K562 (cell line): ENCODE data around the gene CACNA1A.

Source experiments
- E2F8 ChIP-seq: fragments of 450-650 bp; IDR thresholded peaks from 2 replicates; pipeline ENCODE4 v1.7.1; 2018; ENCODE audit warnings: mild to moderate bottlenecking, low read depth; ENCODE audit not compliant: partially characterized antibody
- ELK1 ChIP-seq: sonication (generic); formaldehyde crosslinking; IDR thresholded peaks from 2 replicates; pipeline ENCODE4 v1.8.1; 2022; ENCODE audit warnings: missing genetic modification reagents
- EZH2 ChIP-seq: IDR thresholded peaks from 2 replicates; pipeline ENCODE4 v1.6.1; 2012; ENCODE audit warnings: low read depth, mild to moderate bottlenecking, inconsistent platforms, low read length, borderline replicate concordance
- JUN ChIP-seq, 2 experiments: sonication (generic) in 1 of 2; formaldehyde crosslinking in 1 of 2; IDR thresholded peaks; 2 replicates each; pipeline versions ENCODE4 v1.6.1 to v1.8.0; 2012 to 2022; ENCODE audit warnings: borderline replicate concordance in 2 of 2, mild to moderate bottlenecking in 2 of 2, improper control_type of control experiment in 1 of 2, low read depth in 1 of 2, low read length in 1 of 2, missing genetic modification reagents in 1 of 2
- POLR2A ChIP-seq: fragments of 450-650 bp; conservative IDR thresholded peaks from 2 replicates; pipeline ENCODE4 v1.6.1; 2016
- POLR2AphosphoS5 ChIP-seq: IDR thresholded peaks from 2 replicates; pipeline ENCODE4 v1.6.1; 2011; ENCODE audit warnings: mild to moderate bottlenecking, low read depth, low read length, moderate library complexity; ENCODE audit not compliant: control insufficient read depth, insufficient read depth
- TARDBP ChIP-seq: fragments of 450-650 bp; IDR thresholded peaks from 2 replicates; pipeline ENCODE4 v1.6.1; 2016
- ZFX ChIP-seq: sonication (generic); formaldehyde crosslinking; IDR thresholded peaks from 2 replicates; pipeline ENCODE4 v1.8.0; 2022; ENCODE audit warnings: mild to moderate bottlenecking, missing genetic modification reagents, moderate library complexity
- ZNF143 ChIP-seq: sonication (generic); formaldehyde crosslinking; IDR thresholded peaks from 2 replicates; pipeline ENCODE4 v1.9.0; 2022; ENCODE audit warnings: mild to moderate bottlenecking, missing genetic modification reagents
- ZNF311 ChIP-seq: fragments of 250-450 bp; sonication (Bioruptor Pico); IDR thresholded peaks from 2 replicates; pipeline ENCODE4 v1.4.0; 2020; ENCODE audit warnings: mild to moderate bottlenecking, moderate library complexity
- TF ChIP-seq, protein P1 (sequence below), 3 experiments: IDR thresholded peaks in 2 of 3; conservative IDR thresholded peaks in 1 of 3; 2 replicates each; pipeline ENCODE4 v1.5.1; 2011 to 2012; ENCODE audit warnings: low read length in 3 of 3, mild to moderate bottlenecking in 3 of 3, control low read depth in 2 of 3, improper control_type of control experiment in 1 of 3, inconsistent platforms in 1 of 3, low read depth in 1 of 3, mixed read lengths in 1 of 3, moderate library complexity in 1 of 3; ENCODE audit not compliant: insufficient read depth in 2 of 3

- TF ChIP-seq POLR2AphosphoS5 = no peak
- no peak for TF ChIP-seq E2F8
- no peak for TF ChIP-seq ELK1 (CRISPR knock-in tag)
- no peak for TF ChIP-seq JUN (IDR thresholded peaks at IDR 0.05; ENCODE audit: borderline replicate concordance, low read depth, low read length)
- TF ChIP-seq JUN (CRISPR knock-in tag; IDR thresholded peaks at IDR 0.05; ENCODE audit: borderline replicate concordance) = no peak
- no peak for TF ChIP-seq TARDBP
- TF ChIP-seq POLR2A = no peak
- TF ChIP-seq EZH2 = no peak
- no peak for TF ChIP-seq ZFX (CRISPR knock-in tag)
- no peak for TF ChIP-seq ZNF143 (CRISPR knock-in tag)
- TF ChIP-seq, protein P1, sequence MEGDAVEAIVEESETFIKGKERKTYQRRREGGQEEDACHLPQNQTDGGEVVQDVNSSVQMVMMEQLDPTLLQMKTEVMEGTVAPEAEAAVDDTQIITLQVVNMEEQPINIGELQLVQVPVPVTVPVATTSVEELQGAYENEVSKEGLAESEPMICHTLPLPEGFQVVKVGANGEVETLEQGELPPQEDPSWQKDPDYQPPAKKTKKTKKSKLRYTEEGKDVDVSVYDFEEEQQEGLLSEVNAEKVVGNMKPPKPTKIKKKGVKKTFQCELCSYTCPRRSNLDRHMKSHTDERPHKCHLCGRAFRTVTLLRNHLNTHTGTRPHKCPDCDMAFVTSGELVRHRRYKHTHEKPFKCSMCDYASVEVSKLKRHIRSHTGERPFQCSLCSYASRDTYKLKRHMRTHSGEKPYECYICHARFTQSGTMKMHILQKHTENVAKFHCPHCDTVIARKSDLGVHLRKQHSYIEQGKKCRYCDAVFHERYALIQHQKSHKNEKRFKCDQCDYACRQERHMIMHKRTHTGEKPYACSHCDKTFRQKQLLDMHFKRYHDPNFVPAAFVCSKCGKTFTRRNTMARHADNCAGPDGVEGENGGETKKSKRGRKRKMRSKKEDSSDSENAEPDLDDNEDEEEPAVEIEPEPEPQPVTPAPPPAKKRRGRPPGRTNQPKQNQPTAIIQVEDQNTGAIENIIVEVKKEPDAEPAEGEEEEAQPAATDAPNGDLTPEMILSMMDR (IDR thresholded peaks at IDR 0.05 in 2 of 3, conservative IDR thresholded peaks at IDR 0.05 in 1 of 3; ENCODE audit: insufficient read depth in 2 of 3, low read depth in 1 of 3, low read length in 3 of 3) = no peak
- TF ChIP-seq ZNF311 (CRISPR knock-in tag) = no peak
Observed at GRCh38 chr19:13302526-13303270, 203.6 kb downstream of the CACNA1A start.
